Trophoblast cell (in vitro differentiated cells and primary cell): ENCODE data around the gene ANTXR1.

ENCODE experiments used
- DNase-seq, 2 donors: peaks; one replicate each; pipeline ENCODE4 v3.0.0-alpha.2; 2016
- H2AFZ ChIP-seq: 2 replicates; pipeline ENCODE4 v1.6.1; 2013; ENCODE audit warnings: low read length, moderate library complexity, mild to moderate bottlenecking; ENCODE audit not compliant: insufficient read depth, poor library complexity
- H2AK5ac ChIP-seq: 2 replicates; pipeline ENCODE4 v1.6.1; 2013; ENCODE audit warnings: mild to moderate bottlenecking, low read length
- H2BK120ac ChIP-seq: 2 replicates; pipeline ENCODE4 v1.6.1; 2013; ENCODE audit warnings: low read length, mild to moderate bottlenecking, moderate library complexity; ENCODE audit not compliant: insufficient read depth, poor library complexity
- H2BK12ac ChIP-seq: 2 replicates; pipeline ENCODE4 v1.6.1; 2013; ENCODE audit warnings: mild to moderate bottlenecking, low read length, moderate library complexity
- H2BK5ac ChIP-seq: 2 replicates; pipeline ENCODE4 v1.6.1; 2013; ENCODE audit warnings: low read length, low read depth, moderate library complexity, mild to moderate bottlenecking; ENCODE audit not compliant: poor library complexity
- H3K14ac ChIP-seq: 2 replicates; pipeline ENCODE4 v1.6.1; 2013; ENCODE audit warnings: mild to moderate bottlenecking, low read length
- H3K18ac ChIP-seq: 2 replicates; pipeline ENCODE4 v1.6.1; 2013; ENCODE audit warnings: mild to moderate bottlenecking, low read length
- H3K23ac ChIP-seq: 2 replicates; pipeline ENCODE4 v1.6.1; 2013; ENCODE audit warnings: low read length
- H3K27ac ChIP-seq: 2 replicates; pipeline ENCODE4 v1.5.1; 2013; ENCODE audit warnings: low read depth, mild to moderate bottlenecking, inconsistent platforms, low read length, moderate library complexity
- H3K27me3 ChIP-seq: 2 replicates; pipeline ENCODE4 v1.6.1; 2013; ENCODE audit warnings: inconsistent platforms, mild to moderate bottlenecking, low read length, moderate library complexity; ENCODE audit not compliant: insufficient read depth
- H3K36me3 ChIP-seq, 2 experiments: 1 replicate in 1 of 2; 2 replicates in 1 of 2; pipeline ENCODE4 v1.6.1; 2013; ENCODE audit warnings: low read length in 2 of 2, mild to moderate bottlenecking in 2 of 2, moderate library complexity in 1 of 2; ENCODE audit not compliant: insufficient read depth in 2 of 2, control insufficient read depth in 1 of 2
- H3K4ac ChIP-seq: 2 replicates; pipeline ENCODE4 v1.6.1; 2013; ENCODE audit warnings: low read depth, mild to moderate bottlenecking, low read length, moderate library complexity
- H3K4me1 ChIP-seq, 2 experiments: 1 replicate in 1 of 2; 2 replicates in 1 of 2; pipeline ENCODE4 v1.6.1; 2013; ENCODE audit warnings: low read length in 2 of 2, mild to moderate bottlenecking in 2 of 2, moderate library complexity in 1 of 2; ENCODE audit not compliant: insufficient read depth in 2 of 2, control insufficient read depth in 1 of 2
- H3K4me2 ChIP-seq: 2 replicates; pipeline ENCODE4 v1.6.1; 2013; ENCODE audit warnings: inconsistent platforms, mild to moderate bottlenecking, low read length, moderate library complexity
- H3K4me3 ChIP-seq: 2 replicates; pipeline ENCODE4 v1.5.1; 2013; ENCODE audit warnings: mild to moderate bottlenecking, low read depth, low read length, inconsistent platforms
- H3K79me1 ChIP-seq: one replicate; pipeline ENCODE4 v1.6.1; 2013; ENCODE audit warnings: low read length
- H3K79me2 ChIP-seq: 2 replicates; pipeline ENCODE4 v1.6.1; 2013; ENCODE audit warnings: low read length, mild to moderate bottlenecking; ENCODE audit not compliant: control insufficient read depth, insufficient read depth, poor library complexity
- H3K9ac ChIP-seq: 2 replicates; pipeline ENCODE4 v1.6.1; 2013; ENCODE audit warnings: mild to moderate bottlenecking, low read length
- H3K9me3 ChIP-seq: 2 replicates; pipeline ENCODE4 v1.6.1; 2013; ENCODE audit warnings: low read depth, mild to moderate bottlenecking, control low read depth, inconsistent platforms, low read length; ENCODE audit not compliant: insufficient read depth
- H4K12ac ChIP-seq: 2 replicates; pipeline ENCODE4 v1.6.1; 2013; ENCODE audit warnings: low read depth, mild to moderate bottlenecking, low read length, moderate library complexity
- H4K8ac ChIP-seq: 2 replicates; pipeline ENCODE4 v1.6.1; 2013; ENCODE audit warnings: low read depth, mild to moderate bottlenecking, low read length, moderate library complexity
- H4K91ac ChIP-seq: one replicate; pipeline ENCODE4 v1.6.1; 2013; ENCODE audit warnings: low read depth, mild to moderate bottlenecking, low read length, moderate library complexity
- WGBS: extraction: QIAGEN DNeasy Blood & Tissue Kit; methylation state at CpG from one replicate; pipeline ENCODE4 v1.1.7; 2013; ENCODE audit warnings: missing lambda C conversion rate; ENCODE audit not compliant: insufficient read length, insufficient coverage; ENCODE audit errors: extremely low coverage; 5-methylcytosine and 5-hydroxymethylcytosine counted together

ANTXR1 gene

GRCh38 chr2:69214898-69215297, 201.9 kb downstream of the ANTXR1 start:
- H3K4me1 ChIP-seq = peaks cover 0 to 2% of the 10 kb centered on the region in 2 experiments
- no peaks in the 10 kb centered on the region for H3K79me1 ChIP-seq
- H3K9me3 ChIP-seq = no peaks in the 10 kb centered on the region
- no peak overlapping the region for H3K4me3 ChIP-seq
- H3K23ac ChIP-seq = no peak overlapping the region
- H2BK12ac ChIP-seq = no peak overlapping the region
- no CpG with 5 or more reads among the region's 5 CpGs for WGBS
- H2BK5ac ChIP-seq = no peak overlapping the region
- no peak overlapping the region for H4K8ac ChIP-seq
- no peak overlapping the region for H3K18ac ChIP-seq
- H3K4ac ChIP-seq = no peak overlapping the region
- H3K27me3 ChIP-seq = no peaks in the 10 kb centered on the region
- H2AK5ac ChIP-seq = no peak overlapping the region
- no peak overlapping the region for H3K4me2 ChIP-seq
- H3K36me3 ChIP-seq = peaks cover 0 to 2% of the 10 kb centered on the region in 2 experiments
- H4K91ac ChIP-seq = no peak overlapping the region
- H3K9ac ChIP-seq = no peak overlapping the region
- H3K14ac ChIP-seq = no peak overlapping the region
- no peak overlapping the region for H2AFZ ChIP-seq
- H4K12ac ChIP-seq = no peak overlapping the region
- H3K79me2 ChIP-seq = no peaks in the 10 kb centered on the region
- H3K27ac ChIP-seq = no peak overlapping the region
- no peak for DNase-seq
- H2BK120ac ChIP-seq = no peak overlapping the region

GRCh38 chr2:69216535-69217332, 203.8 kb downstream of the ANTXR1 start:
- Histone ChIP-seq H3K27me3 (no peaks in the 10 kb centered on the region), H3K79me1 (no peaks in the 10 kb centered on the region), H3K9me3 (no peaks in the 10 kb centered on the region), H2BK120ac (no peak overlapping the region), H3K4me1 (peaks cover 0 to 2% of the 10 kb centered on the region in 2 experiments), H3K4me3 (no peak overlapping the region), H2AK5ac (no peak overlapping the region), H4K91ac (no peak overlapping the region), H3K9ac (no peak overlapping the region), H3K27ac (no peak overlapping the region), H3K4ac (no peak overlapping the region), H3K79me2 (no peaks in the 10 kb centered on the region), H3K4me2 (no peak overlapping the region), H2BK5ac (no peak overlapping the region), H2AFZ (no peak overlapping the region), H3K14ac (no peak overlapping the region), H2BK12ac (no peak overlapping the region), H3K36me3 (peaks cover 0 to 2% of the 10 kb centered on the region in 2 experiments), H4K12ac (no peak overlapping the region), H3K18ac (no peak overlapping the region), H3K23ac (no peak overlapping the region), H4K8ac (no peak overlapping the region)
- DNase-seq = no peak
- WGBS = no CpG with 5 or more reads among the region's 4 CpGs

- Histone ChIP-seq H3K36me3 (peaks cover 0 to 2% of the 10 kb centered on the region in 2 experiments), H3K4me2 (no peak overlapping the region), H3K4me3 (no peak overlapping the region), H3K18ac (no peak overlapping the region), H3K79me2 (no peaks in the 10 kb centered on the region), H4K91ac (no peak overlapping the region), H2AFZ (no peak overlapping the region), H3K4me1 (peaks cover 0 to 2% of the 10 kb centered on the region in 2 experiments), H3K4ac (no peak overlapping the region), H2BK120ac (no peak overlapping the region), H3K79me1 (no peaks in the 10 kb centered on the region), H3K9me3 (no peaks in the 10 kb centered on the region), H3K14ac (no peak overlapping the region), H2BK5ac (no peak overlapping the region), H3K23ac (no peak overlapping the region), H3K27me3 (no peaks in the 10 kb centered on the region), H4K12ac (no peak overlapping the region), H2BK12ac (no peak overlapping the region), H4K8ac (no peak overlapping the region), H3K27ac (no peak overlapping the region), H2AK5ac (no peak overlapping the region), H3K9ac (no peak overlapping the region)
- no CpG with 5 or more reads among the region's 4 CpGs for WGBS
- no peak for DNase-seq
These were observed 204.5 kb downstream of the ANTXR1 start for GRCh38 chr2:69217333-69218080.

- Histone ChIP-seq H2AFZ (no peak overlapping the region), H3K79me1 (no peaks in the 10 kb centered on the region), H3K4me1 (peaks cover 0 to 2% of the 10 kb centered on the region in 2 experiments), H2AK5ac (no peak overlapping the region), H3K9ac (no peak overlapping the region), H4K91ac (no peak overlapping the region), H2BK120ac (no peak overlapping the region), H3K79me2 (no peaks in the 10 kb centered on the region), H3K27ac (no peak overlapping the region), H3K14ac (no peak overlapping the region), H3K27me3 (no peaks in the 10 kb centered on the region), H3K18ac (no peak overlapping the region), H3K23ac (no peak overlapping the region), H2BK5ac (no peak overlapping the region), H3K4ac (no peak overlapping the region), H4K8ac (no peak overlapping the region), H3K4me3 (no peak overlapping the region), H3K36me3 (no peaks in the 10 kb centered on the region), H2BK12ac (no peak overlapping the region), H4K12ac (no peak overlapping the region), H3K4me2 (no peak overlapping the region), H3K9me3 (no peaks in the 10 kb centered on the region)
- no peak for DNase-seq
These were observed 208.5 kb downstream of the ANTXR1 start for GRCh38 chr2:69221512-69221911.
